Trophoblast cell (in vitro differentiated cells and primary cell): Measurements from ENCODE around the gene IGFBP3.

Experiments used
- DNase-seq, 2 donors: peaks; one replicate each; pipeline ENCODE4 v3.0.0-alpha.2; 2016
- H2AFZ ChIP-seq: 2 replicates; pipeline ENCODE4 v1.6.1; 2013; ENCODE audit warnings: low read length, moderate library complexity, mild to moderate bottlenecking; ENCODE audit not compliant: insufficient read depth, poor library complexity
- H2AK5ac ChIP-seq: 2 replicates; pipeline ENCODE4 v1.6.1; 2013; ENCODE audit warnings: mild to moderate bottlenecking, low read length
- H2BK120ac ChIP-seq: 2 replicates; pipeline ENCODE4 v1.6.1; 2013; ENCODE audit warnings: low read length, mild to moderate bottlenecking, moderate library complexity; ENCODE audit not compliant: insufficient read depth, poor library complexity
- H2BK12ac ChIP-seq: 2 replicates; pipeline ENCODE4 v1.6.1; 2013; ENCODE audit warnings: mild to moderate bottlenecking, low read length, moderate library complexity
- H2BK5ac ChIP-seq: 2 replicates; pipeline ENCODE4 v1.6.1; 2013; ENCODE audit warnings: low read length, low read depth, moderate library complexity, mild to moderate bottlenecking; ENCODE audit not compliant: poor library complexity
- H3K14ac ChIP-seq: 2 replicates; pipeline ENCODE4 v1.6.1; 2013; ENCODE audit warnings: mild to moderate bottlenecking, low read length
- H3K18ac ChIP-seq: 2 replicates; pipeline ENCODE4 v1.6.1; 2013; ENCODE audit warnings: mild to moderate bottlenecking, low read length
- H3K23ac ChIP-seq: 2 replicates; pipeline ENCODE4 v1.6.1; 2013; ENCODE audit warnings: low read length
- H3K27ac ChIP-seq: 2 replicates; pipeline ENCODE4 v1.5.1; 2013; ENCODE audit warnings: low read depth, mild to moderate bottlenecking, inconsistent platforms, low read length, moderate library complexity
- H3K27me3 ChIP-seq: 2 replicates; pipeline ENCODE4 v1.6.1; 2013; ENCODE audit warnings: inconsistent platforms, mild to moderate bottlenecking, low read length, moderate library complexity; ENCODE audit not compliant: insufficient read depth
- H3K36me3 ChIP-seq, 2 experiments: 1 replicate in 1 of 2; 2 replicates in 1 of 2; pipeline ENCODE4 v1.6.1; 2013; ENCODE audit warnings: low read length in 2 of 2, mild to moderate bottlenecking in 2 of 2, moderate library complexity in 1 of 2; ENCODE audit not compliant: insufficient read depth in 2 of 2, control insufficient read depth in 1 of 2
- H3K4ac ChIP-seq: 2 replicates; pipeline ENCODE4 v1.6.1; 2013; ENCODE audit warnings: low read depth, mild to moderate bottlenecking, low read length, moderate library complexity
- H3K4me1 ChIP-seq, 2 experiments: 1 replicate in 1 of 2; 2 replicates in 1 of 2; pipeline ENCODE4 v1.6.1; 2013; ENCODE audit warnings: low read length in 2 of 2, mild to moderate bottlenecking in 2 of 2, moderate library complexity in 1 of 2; ENCODE audit not compliant: insufficient read depth in 2 of 2, control insufficient read depth in 1 of 2
- H3K4me2 ChIP-seq: 2 replicates; pipeline ENCODE4 v1.6.1; 2013; ENCODE audit warnings: inconsistent platforms, mild to moderate bottlenecking, low read length, moderate library complexity
- H3K4me3 ChIP-seq: 2 replicates; pipeline ENCODE4 v1.5.1; 2013; ENCODE audit warnings: mild to moderate bottlenecking, low read depth, low read length, inconsistent platforms
- H3K79me1 ChIP-seq: one replicate; pipeline ENCODE4 v1.6.1; 2013; ENCODE audit warnings: low read length
- H3K79me2 ChIP-seq: 2 replicates; pipeline ENCODE4 v1.6.1; 2013; ENCODE audit warnings: low read length, mild to moderate bottlenecking; ENCODE audit not compliant: control insufficient read depth, insufficient read depth, poor library complexity
- H3K9ac ChIP-seq: 2 replicates; pipeline ENCODE4 v1.6.1; 2013; ENCODE audit warnings: mild to moderate bottlenecking, low read length
- H3K9me3 ChIP-seq: 2 replicates; pipeline ENCODE4 v1.6.1; 2013; ENCODE audit warnings: low read depth, mild to moderate bottlenecking, control low read depth, inconsistent platforms, low read length; ENCODE audit not compliant: insufficient read depth
- H4K12ac ChIP-seq: 2 replicates; pipeline ENCODE4 v1.6.1; 2013; ENCODE audit warnings: low read depth, mild to moderate bottlenecking, low read length, moderate library complexity
- H4K8ac ChIP-seq: 2 replicates; pipeline ENCODE4 v1.6.1; 2013; ENCODE audit warnings: low read depth, mild to moderate bottlenecking, low read length, moderate library complexity
- H4K91ac ChIP-seq: one replicate; pipeline ENCODE4 v1.6.1; 2013; ENCODE audit warnings: low read depth, mild to moderate bottlenecking, low read length, moderate library complexity
- WGBS: extraction: QIAGEN DNeasy Blood & Tissue Kit; methylation state at CpG from one replicate; pipeline ENCODE4 v1.1.7; 2013; ENCODE audit warnings: missing lambda C conversion rate; ENCODE audit not compliant: insufficient read length, insufficient coverage; ENCODE audit errors: extremely low coverage; 5-methylcytosine and 5-hydroxymethylcytosine counted together

The IGFBP3 gene

DNA sequence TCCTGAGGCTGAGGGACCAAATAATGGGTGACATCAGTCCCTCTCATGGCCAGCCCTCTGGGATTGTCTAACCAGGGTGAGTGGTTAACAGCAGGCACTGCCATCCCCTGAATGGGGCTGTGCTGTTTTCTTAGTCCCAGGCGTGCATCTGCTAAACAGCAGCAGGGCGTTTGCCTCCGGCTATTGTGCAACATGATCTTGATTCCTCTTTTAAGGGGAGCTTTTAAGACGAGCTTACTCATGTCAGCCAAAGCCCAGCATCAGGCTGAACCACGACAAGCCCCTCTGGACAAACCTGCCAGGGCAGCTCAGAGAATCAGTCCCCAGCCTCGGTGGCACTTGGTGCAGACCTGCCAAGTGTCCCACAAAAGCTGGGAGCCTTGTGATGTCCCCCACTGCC lies 16.2 kb upstream of the IGFBP3 start:
- Histone ChIP-seq H3K9ac (peak overlapping the region; percentile 53), H3K4me2 (no peak overlapping the region), H3K4me1 (peaks cover 10 to 12% of the 10 kb centered on the region in 2 experiments), H3K14ac (peak overlapping the region; percentile 16), H2BK120ac (peak overlapping the region; percentile 1), H3K27me3 (no peaks in the 10 kb centered on the region), H2AFZ (no peak overlapping the region), H3K9me3 (peaks cover 3% of the 10 kb centered on the region), H3K4me3 (no peak overlapping the region), H4K12ac (no peak overlapping the region), H2BK12ac (peak overlapping the region; percentile 55), H4K8ac (no peak overlapping the region), H3K18ac (no peak overlapping the region), H3K23ac (no peak overlapping the region), H3K79me1 (peaks cover 10% of the 10 kb centered on the region), H3K27ac (no peak overlapping the region), H3K4ac (no peak overlapping the region), H2AK5ac (no peak overlapping the region), H3K79me2 (no peaks in the 10 kb centered on the region), H3K36me3 (no peaks in the 10 kb centered on the region), H4K91ac (peak overlapping the region; percentile 44), H2BK5ac (peak overlapping the region; percentile 8)
- DNase-seq, result peak; percentile 50 to 62
- no CpG with 5 or more reads among the region's 6 CpGs for WGBS

DNA sequence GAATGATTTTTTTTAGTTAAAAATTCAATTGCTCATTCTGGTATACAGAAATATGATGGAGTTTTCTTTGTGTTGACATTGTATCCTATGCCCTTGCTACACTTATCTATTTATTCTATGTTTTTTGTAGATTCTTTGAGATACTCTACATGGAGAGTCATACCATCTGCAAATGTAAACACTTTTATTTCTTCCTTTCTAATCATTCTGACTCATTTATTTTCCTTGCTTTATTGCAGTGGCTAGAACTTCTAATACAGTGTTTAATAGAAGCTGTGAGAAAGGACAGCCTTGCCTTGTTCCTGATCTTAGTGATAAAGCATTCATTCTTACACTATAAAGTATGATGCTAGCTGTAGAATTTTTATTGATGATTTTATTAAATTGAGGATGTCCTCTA lies 9.9 kb upstream of the IGFBP3 start:
- Histone ChIP-seq H3K4ac (no peak overlapping the region), H3K79me1 (no peaks in the 10 kb centered on the region), H2BK120ac (no peak overlapping the region), H3K23ac (no peak overlapping the region), H2BK5ac (no peak overlapping the region), H3K4me1 (no peaks in the 10 kb centered on the region), H3K27me3 (no peaks in the 10 kb centered on the region), H3K79me2 (no peaks in the 10 kb centered on the region), H3K14ac (no peak overlapping the region), H2AFZ (no peak overlapping the region), H3K9ac (no peak overlapping the region), H3K4me2 (no peak overlapping the region), H3K9me3 (no peaks in the 10 kb centered on the region), H3K4me3 (no peak overlapping the region), H3K27ac (no peak overlapping the region), H4K91ac (no peak overlapping the region), H2BK12ac (no peak overlapping the region), H4K8ac (no peak overlapping the region), H4K12ac (no peak overlapping the region), H2AK5ac (no peak overlapping the region), H3K36me3 (no peaks in the 10 kb centered on the region), H3K18ac (no peak overlapping the region)
- no peak for DNase-seq

DNA sequence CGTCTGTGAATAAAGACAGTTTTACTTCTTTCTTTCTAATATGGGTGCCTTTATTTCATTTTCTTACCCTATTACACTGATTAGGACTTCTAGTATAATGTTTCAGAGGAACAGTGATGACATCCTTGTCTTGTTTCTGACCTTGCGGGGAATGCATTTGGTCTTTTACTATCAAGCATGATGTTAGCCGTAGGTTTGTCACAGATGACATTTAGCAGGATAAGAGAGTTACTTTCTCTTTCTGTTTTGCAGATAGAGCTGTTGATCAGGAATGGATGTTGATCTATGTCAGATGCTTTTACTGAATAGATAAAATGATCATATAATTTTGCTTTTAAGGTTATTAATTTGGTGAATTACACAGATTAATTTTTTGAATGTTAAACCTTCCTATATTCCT lies 6.6 kb upstream of the IGFBP3 start:
- Histone ChIP-seq H2AK5ac (no peak overlapping the region), H3K14ac (no peak overlapping the region), H3K4me3 (no peak overlapping the region), H3K4me2 (no peak overlapping the region), H4K12ac (no peak overlapping the region), H2BK5ac (no peak overlapping the region), H3K9me3 (no peaks in the 10 kb centered on the region), H4K8ac (no peak overlapping the region), H3K23ac (no peak overlapping the region), H4K91ac (no peak overlapping the region), H2AFZ (no peak overlapping the region), H3K27me3 (no peaks in the 10 kb centered on the region), H2BK12ac (no peak overlapping the region), H3K27ac (no peak overlapping the region), H3K4ac (no peak overlapping the region), H3K36me3 (no peaks in the 10 kb centered on the region), H3K18ac (no peak overlapping the region), H3K79me1 (peaks cover 24% of the 10 kb centered on the region), H2BK120ac (no peak overlapping the region), H3K79me2 (peaks cover 1% of the 10 kb centered on the region), H3K4me1 (peaks cover 5 to 15% of the 10 kb centered on the region in 2 experiments), H3K9ac (no peak overlapping the region)
- no peak for DNase-seq
- WGBS, result no CpG with 5 or more reads among the region's 3 CpGs

DNA sequence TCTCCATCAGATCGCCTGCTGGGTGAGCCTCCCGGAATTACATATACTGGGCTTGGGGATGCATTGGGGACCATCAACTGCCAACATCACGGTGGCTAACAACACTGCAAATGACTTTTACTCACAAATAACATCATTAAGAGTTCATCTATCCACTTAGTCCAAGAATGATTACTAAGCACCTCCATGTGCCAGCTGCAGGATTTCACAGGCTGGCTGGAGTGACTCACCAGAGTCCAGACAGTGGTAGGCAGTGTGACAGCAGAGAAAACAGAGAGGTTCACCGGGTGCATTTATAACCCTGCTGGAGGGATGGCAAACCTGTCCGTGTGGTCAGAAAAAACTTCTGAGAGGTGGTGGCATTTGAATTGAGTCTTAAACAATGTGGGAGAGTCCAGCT lies 3.2 kb upstream of the IGFBP3 start:
- Histone ChIP-seq H3K27me3 (no peaks in the 10 kb centered on the region), H3K14ac (peak overlapping the region; percentile 91), H2BK120ac (peak overlapping the region; percentile 99), H3K4me3 (no peak overlapping the region), H2AFZ (no peak overlapping the region), H4K12ac (no peak overlapping the region), H3K79me1 (peaks cover 45% of the 10 kb centered on the region), H3K79me2 (peaks cover 21% of the 10 kb centered on the region), H3K27ac (peak overlapping the region; percentile 58), H2BK12ac (peak overlapping the region; percentile 99), H3K23ac (no peak overlapping the region), H4K8ac (peak overlapping the region; percentile 80), H2BK5ac (peak overlapping the region; percentile 90), H3K9me3 (no peaks in the 10 kb centered on the region), H3K9ac (no peak overlapping the region), H3K4me2 (no peak overlapping the region), H3K4ac (peak overlapping the region; percentile 73), H3K36me3 (peaks cover 8 to 9% of the 10 kb centered on the region in 2 experiments), H3K4me1 (peaks cover 7 to 22% of the 10 kb centered on the region in 2 experiments), H3K18ac (peak overlapping the region; percentile 64), H4K91ac (peak overlapping the region; percentile 95), H2AK5ac (peak overlapping the region; percentile 90)
- DNase-seq, result peak; percentile 65 to 67
- WGBS, result no CpG with 5 or more reads among the region's 5 CpGs
